DMS53 treated with DMSO at 0.1 percent for 48 hours (cell line): ENCODE data around the gene LRFN5.
"Not testable (repeated sequence)": the region's sequence is repeated elsewhere in the genome, so short reads cannot be mapped to it uniquely, and the experiment has no call there.

Experiments used
- DNase-seq: peaks from one replicate; lab custom pipeline; 2025; ENCODE audit not compliant: unreplicated experiment; lab: John Stamatoyannopoulos, UW

The LRFN5 gene

GRCh38 chr14:41878321-41878720, 271.6 kb downstream of the LRFN5 start:
- no peak for DNase-seq

GRCh38 chr14:41891624-41892023, 284.9 kb downstream of the LRFN5 start:
- DNase-seq: no peak

GRCh38 chr14:41899416-41899815, 292.7 kb downstream of the LRFN5 start:
- no peak for DNase-seq

GRCh38 chr14:41900644-41901043, 294.0 kb downstream of the LRFN5 start:
- DNase-seq: no peak

GRCh38 chr14:41901089-41901488, 294.4 kb downstream of the LRFN5 start:
- no peak for DNase-seq

GRCh38 chr14:41905394-41905964, 298.8 kb downstream of the LRFN5 start:
- DNase-seq: no peak

GRCh38 chr14:41911155-41911554, 304.5 kb downstream of the LRFN5 start:
- DNase-seq: not testable (repeated sequence)

- DNase-seq: no peak
Measured at GRCh38 chr14:41913398-41913797, 306.7 kb downstream of the LRFN5 start.

- no peak for DNase-seq
Measured at GRCh38 chr14:41915732-41916131, 309.1 kb downstream of the LRFN5 start.

- DNase-seq: no peak
Measured at GRCh38 chr14:41916313-41916712, 309.6 kb downstream of the LRFN5 start.

- no peak for DNase-seq
Measured at GRCh38 chr14:41925409-41925808, 318.7 kb downstream of the LRFN5 start.

GRCh38 chr14:41950428-41951151, 343.9 kb downstream of the LRFN5 start:
- DNase-seq: no peak
